Glutamatergic neuron (in vitro differentiated cells): ENCODE measurements around the gene AQP2. TPM values are rescaled to one million over a fixed set of nuclear protein-coding genes. Genes with fewer than 3 reads are reported as not detected.

Experiments
- DNase-seq: peaks from one replicate; pipeline ENCODE4 v3.0.0; 2022
- H3K27ac Mint-ChIP-seq: one replicate; pipeline ENCODE4 v1.8.0; 2020; ENCODE audit warnings: mild to moderate bottlenecking, mixed read lengths, inconsistent platforms; ENCODE audit not compliant: unreplicated experiment
- H3K27me3 Mint-ChIP-seq: one replicate; pipeline ENCODE4 v1.8.0; 2020; ENCODE audit warnings: mild to moderate bottlenecking, moderate library complexity, mixed read lengths, inconsistent platforms; ENCODE audit not compliant: unreplicated experiment
- H3K36me3 Mint-ChIP-seq: one replicate; pipeline ENCODE4 v1.8.0; 2020; ENCODE audit warnings: mild to moderate bottlenecking, mixed read lengths, inconsistent platforms; ENCODE audit not compliant: unreplicated experiment
- H3K4me1 Mint-ChIP-seq: one replicate; pipeline ENCODE4 v1.8.0; 2020; ENCODE audit warnings: mild to moderate bottlenecking, low read depth, mixed read lengths, inconsistent platforms; ENCODE audit not compliant: unreplicated experiment
- H3K4me3 Mint-ChIP-seq: one replicate; pipeline ENCODE4 v1.8.0; 2020; ENCODE audit warnings: mild to moderate bottlenecking, mixed read lengths, inconsistent platforms; ENCODE audit not compliant: unreplicated experiment
- H3K9me3 Mint-ChIP-seq: one replicate; pipeline ENCODE4 v1.8.0; 2020; ENCODE audit warnings: mild to moderate bottlenecking, moderate library complexity, mixed read lengths, inconsistent platforms; ENCODE audit not compliant: unreplicated experiment
- CTCF ChIP-seq: fragments of 200-600 bp; sonication (generic); IDR thresholded peaks from one replicate; pipeline ENCODE4 v1.5.0; 2021; ENCODE audit not compliant: partially characterized antibody, unreplicated experiment
- total RNA-seq: library from RNA; stranded (reverse); fragmentation: NEBNext Ultra II Directional; extraction: Animal tissue kit (Norgen Biotek cat#: 25700); gene quantifications from one replicate; pipeline ENCODE4 v1.2.1, GENCODE V29; 2021; ENCODE audit not compliant: unreplicated experiment

The AQP2 gene
- total RNA-seq, 1 donor from 2014 or later = not detected

DNA sequence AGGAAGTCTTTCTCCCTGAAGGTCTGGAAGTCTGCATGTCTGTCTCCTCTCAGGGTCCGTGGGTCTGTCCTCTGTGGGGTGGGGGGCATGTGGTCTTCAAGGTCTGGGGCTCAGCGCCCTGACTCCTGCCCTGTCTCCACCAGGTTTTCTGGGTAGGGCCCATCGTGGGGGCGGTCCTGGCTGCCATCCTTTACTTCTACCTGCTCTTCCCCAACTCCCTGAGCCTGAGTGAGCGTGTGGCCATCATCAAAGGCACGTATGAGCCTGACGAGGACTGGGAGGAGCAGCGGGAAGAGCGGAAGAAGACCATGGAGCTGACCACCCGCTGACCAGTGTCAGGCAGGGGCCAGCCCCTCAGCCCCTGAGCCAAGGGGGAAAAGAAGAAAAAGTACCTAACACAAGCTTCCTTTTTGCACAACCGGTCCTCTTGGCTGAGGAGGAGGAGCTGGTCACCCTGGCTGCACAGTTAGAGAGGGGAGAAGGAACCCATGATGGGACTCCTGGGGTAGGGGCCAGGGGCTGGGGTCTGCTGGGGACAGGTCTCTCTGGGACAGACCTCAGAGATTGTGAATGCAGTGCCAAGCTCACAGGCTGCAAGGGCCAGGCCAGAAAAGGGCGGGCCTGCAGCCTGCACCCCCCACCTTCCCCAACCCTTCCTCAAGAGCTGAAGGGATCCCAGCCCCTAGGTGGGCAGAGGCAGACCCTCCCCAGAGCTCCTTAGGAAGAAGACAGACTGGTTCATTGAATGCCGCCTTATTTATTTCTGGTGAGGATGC, 14.5 kb downstream of the AQP2 start:
- no peak overlapping the region for H3K4me3 Mint-ChIP-seq
- peaks cover 3% of the 10 kb centered on the region for H3K4me1 Mint-ChIP-seq
- peaks cover 12% of the 10 kb centered on the region for H3K27me3 Mint-ChIP-seq
- H3K9me3 Mint-ChIP-seq = peaks cover 14% of the 10 kb centered on the region
- no peak overlapping the region for H3K27ac Mint-ChIP-seq
- no peak for DNase-seq
- TF ChIP-seq CTCF = no peak
- H3K36me3 Mint-ChIP-seq = peaks cover 10% of the 10 kb centered on the region

- peaks cover 9% of the 10 kb centered on the region for H3K9me3 Mint-ChIP-seq
- no peak overlapping the region for H3K27ac Mint-ChIP-seq
- H3K36me3 Mint-ChIP-seq = peaks cover 4% of the 10 kb centered on the region
- H3K4me1 Mint-ChIP-seq = peaks cover 3% of the 10 kb centered on the region
- H3K4me3 Mint-ChIP-seq = no peak overlapping the region
- no peak for DNase-seq
- TF ChIP-seq CTCF = no peak
- peaks cover 5% of the 10 kb centered on the region for H3K27me3 Mint-ChIP-seq
Measured at GRCh38 chr12:49965836-49966235, 15.3 kb downstream of the AQP2 start.

- Mint-ChIP-seq H3K27ac (no peak overlapping the region), H3K9me3 (peaks cover 9% of the 10 kb centered on the region), H3K36me3 (peaks cover 4% of the 10 kb centered on the region), H3K4me3 (no peak overlapping the region), H3K27me3 (peaks cover 5% of the 10 kb centered on the region), H3K4me1 (peaks cover 3% of the 10 kb centered on the region)
- no peak for TF ChIP-seq CTCF
- no peak for DNase-seq
Measured at GRCh38 chr12:49966511-49967041, 16.0 kb downstream of the AQP2 start.

- peaks cover 5% of the 10 kb centered on the region for H3K27me3 Mint-ChIP-seq
- TF ChIP-seq CTCF = peak; percentile 98
- no peak overlapping the region for H3K27ac Mint-ChIP-seq
- peak overlapping the region; percentile 70 for H3K4me3 Mint-ChIP-seq
- peaks cover 3% of the 10 kb centered on the region for H3K4me1 Mint-ChIP-seq
- peaks cover 9% of the 10 kb centered on the region for H3K9me3 Mint-ChIP-seq
- H3K36me3 Mint-ChIP-seq = peaks cover 4% of the 10 kb centered on the region
- DNase-seq = peak; percentile 97
Measured at GRCh38 chr12:49967042-49967776, 16.7 kb downstream of the AQP2 start.
